HepG2 (cell line): Measurements from ENCODE around the gene SMYD5. TPM values are rescaled to one million over a fixed set of nuclear protein-coding genes. Genes with fewer than 3 reads are reported as not detected.
A peak's percentile ranks its signal among the peaks of the same experiment; 100 is the strongest.

Experiments used
- EED ChIP-seq: sonication (generic); formaldehyde crosslinking; IDR thresholded peaks from 2 replicates; pipeline ENCODE4 v1.5.0; 2020; ENCODE audit warnings: mild to moderate bottlenecking, missing genetic modification reagents
- FIP1L1 ChIP-seq: fragments of 200-400 bp; formaldehyde crosslinking; IDR thresholded peaks from 2 replicates; pipeline ENCODE4 v1.6.1; 2018; ENCODE audit warnings: low read depth, mild to moderate bottlenecking, low read length, moderate library complexity, borderline replicate concordance; ENCODE audit not compliant: insufficient read depth
- GFI1 ChIP-seq: sonication (generic); formaldehyde crosslinking; IDR thresholded peaks from 2 replicates; pipeline ENCODE4 v1.5.0; 2020; ENCODE audit warnings: missing genetic modification reagents, mild to moderate bottlenecking, borderline replicate concordance
- HIVEP1 ChIP-seq: sonication (generic); formaldehyde crosslinking; IDR thresholded peaks from 2 replicates; pipeline ENCODE4 v1.4.0; 2020; ENCODE audit warnings: mild to moderate bottlenecking, missing genetic modification reagents
- IRX3 ChIP-seq: sonication (generic); formaldehyde crosslinking; IDR thresholded peaks from 2 replicates; pipeline ENCODE4 v1.8.1; 2023; ENCODE audit warnings: mild to moderate bottlenecking, low read depth, missing genetic modification reagents, borderline replicate concordance
- SMAD1 ChIP-seq: sonication (generic); formaldehyde crosslinking; IDR thresholded peaks from 2 replicates; pipeline ENCODE4 v1.4.0; 2020; ENCODE audit warnings: missing genetic modification reagents, low read depth, mild to moderate bottlenecking, borderline replicate concordance
- SP1 ChIP-seq, 2 experiments: fragments of 450-650 bp in 1 of 2; sonication (generic) in 1 of 2; formaldehyde crosslinking in 1 of 2; IDR thresholded peaks; 2 replicates each; pipeline versions ENCODE4 v1.4.0 to v1.6.1; 2016 to 2020; ENCODE audit warnings: missing genetic modification reagents in 1 of 2
- YY1 ChIP-seq: IDR thresholded peaks from 2 replicates; pipeline ENCODE4 v1.6.1; 2011; ENCODE audit warnings: low read length, low read depth, moderate library complexity, mild to moderate bottlenecking; ENCODE audit not compliant: insufficient read depth, insufficient replicate concordance
- ZBTB3 ChIP-seq: sonication (generic); formaldehyde crosslinking; IDR thresholded peaks from 2 replicates; pipeline ENCODE4 v1.4.0; 2020; ENCODE audit warnings: low read depth, mild to moderate bottlenecking, moderate library complexity, missing genetic modification reagents, borderline replicate concordance
- ZNF207 ChIP-seq: fragments of 450-650 bp; IDR thresholded peaks from 2 replicates; pipeline ENCODE4 v1.6.1; 2016; ENCODE audit warnings: antibody characterized with exemption, borderline replicate concordance
- ZNF557 ChIP-seq: sonication (generic); formaldehyde crosslinking; IDR thresholded peaks from 2 replicates; pipeline ENCODE4 v1.4.0; 2020; ENCODE audit warnings: missing genetic modification reagents
- ZNF558 ChIP-seq: sonication (generic); formaldehyde crosslinking; IDR thresholded peaks from 2 replicates; pipeline ENCODE4 v1.9.0; 2022; ENCODE audit warnings: mild to moderate bottlenecking, missing genetic modification reagents, borderline replicate concordance
- ZNF75D ChIP-seq: sonication (generic); formaldehyde crosslinking; IDR thresholded peaks from 2 replicates; pipeline ENCODE4 v1.8.1; 2023; ENCODE audit warnings: missing genetic modification reagents, mild to moderate bottlenecking, borderline replicate concordance
- polyA plus RNA-seq, 8 experiments: library from polyadenylated mRNA; depleted of rRNA in 3 of 8; stranded (reverse) in 7 of 8; unstranded in 1 of 8; fragments of >200 nt; fragmentation: Illumina TruSeq in 4 of 8; extraction: Trizol in 4 of 8; gene quantifications; 2 replicates each; pipeline versions ENCODE4 v1.2.1 to v1.2.3, GENCODE V29; 2011 to 2016; ENCODE audit warnings: low read depth in 4 of 8, missing spikeins in 1 of 8, mixed read lengths in 1 of 8; ENCODE audit not compliant: insufficient read depth in 1 of 8
- total RNA-seq, 5 experiments: library from RNA; depleted of rRNA; stranded (reverse); fragments of >200 nt; fragmentation: Illumina TruSeq; extraction: Trizol; gene quantifications; 2 replicates each; pipeline ENCODE4 v1.2.3, GENCODE V29; 2016; ENCODE audit warnings: low read depth in 1 of 5
- TF ChIP-seq, protein P1 (sequence below): IDR thresholded peaks from 2 replicates; pipeline ENCODE4 v1.6.1; 2016
- TF ChIP-seq, protein P2 (sequence below): sonication (generic); formaldehyde crosslinking; IDR thresholded peaks from 2 replicates; pipeline ENCODE4 v1.4.0; 2020; ENCODE audit warnings: mild to moderate bottlenecking, missing genetic modification reagents
- TF ChIP-seq, protein P3 (sequence below): sonication (generic); formaldehyde crosslinking; IDR thresholded peaks from 2 replicates; pipeline ENCODE4 v1.4.0; 2020; ENCODE audit warnings: missing genetic modification reagents, mild to moderate bottlenecking, borderline replicate concordance
- TF ChIP-seq, protein P4 (sequence below): sonication (generic); formaldehyde crosslinking; IDR thresholded peaks from 2 replicates; pipeline ENCODE4 v1.5.0; 2020; ENCODE audit warnings: mild to moderate bottlenecking, missing genetic modification reagents
- TF ChIP-seq, protein P5 (sequence below): IDR thresholded peaks from 2 replicates; pipeline ENCODE4 v1.6.1; 2016; ENCODE audit warnings: missing genetic modification reagents, missing compliant biosample characterization
- TF ChIP-seq, protein P6 (sequence below): sonication (generic); formaldehyde crosslinking; IDR thresholded peaks from 2 replicates; pipeline ENCODE4 v1.8.0; 2022; ENCODE audit warnings: missing genetic modification reagents, low read depth, mild to moderate bottlenecking, borderline replicate concordance

SMYD5 gene
- total and polyA plus RNA-seq, 2 of the 13 experiments (the other 11 are each of a cell fraction or from before 2014, with no cell fraction given), result 55.8 to 70.4 TPM

DNA sequence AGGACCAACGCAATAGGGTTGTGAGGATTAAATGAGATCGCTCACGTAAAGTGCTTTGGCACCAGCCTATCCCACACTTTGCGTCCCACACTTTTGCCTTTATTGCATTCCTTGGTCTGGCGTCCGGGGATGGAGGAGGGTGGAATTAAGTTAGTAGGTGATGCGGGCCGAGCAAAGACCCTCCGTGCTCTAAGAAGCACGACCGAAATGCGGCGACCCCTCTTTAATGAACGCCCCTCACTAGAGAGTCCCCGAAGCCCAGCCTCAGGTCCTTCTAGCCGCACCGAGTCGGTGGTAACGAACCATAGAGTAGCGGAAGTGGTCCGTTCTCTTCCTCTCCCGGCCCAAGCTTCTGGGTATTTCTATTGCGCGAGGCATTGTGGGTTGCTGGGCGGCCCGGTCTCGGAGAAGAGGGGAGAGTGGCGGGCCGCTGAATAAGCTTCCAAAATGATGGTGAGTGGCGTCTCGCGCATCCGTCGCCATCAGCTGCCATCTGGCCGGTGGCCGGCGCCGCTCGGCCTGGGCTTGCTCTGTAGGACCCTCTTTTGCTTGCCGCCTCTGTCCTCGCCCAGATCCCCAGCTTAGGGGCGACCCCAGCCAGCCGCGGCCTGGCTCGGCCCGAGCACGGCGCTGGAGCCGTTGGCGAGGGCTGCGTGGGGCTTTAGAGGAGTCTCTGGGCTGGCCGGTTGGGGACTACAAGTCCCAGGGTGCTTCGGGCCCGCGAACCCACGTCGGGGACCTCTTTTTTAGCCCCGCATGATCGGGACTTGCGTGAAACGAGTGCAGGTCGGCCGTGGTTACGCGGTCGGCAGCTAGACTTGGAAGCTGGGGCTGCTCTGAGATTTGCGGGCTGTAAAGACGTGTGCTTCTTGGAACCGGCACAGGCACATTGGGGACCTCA lies 20.1 kb downstream of the SMYD5 start, which contains the start of gene CCT7 (continued):
- TF ChIP-seq FIP1L1 (peak; percentile 26; the same call in 1 of the 2 replicates), YY1 (peak; percentile 80), ZBTB3 (peak; percentile 66; the same call in 1 of the 2 replicates), SP1 (IDR thresholded peaks at IDR 0.05) (no peak), SP1 (CRISPR knock-in tag; IDR thresholded peaks at IDR 0.05) (peak; percentile 82), ZNF557 (CRISPR knock-in tag) (0 out of 2 replicates have a peak, but pooled peaks have one; percentile 28), ZNF558 (CRISPR knock-in tag) (peak; percentile 90; the same call in 1 of the 2 replicates), ZNF75D (CRISPR knock-in tag) (peak; percentile 5; the same call in 1 of the 2 replicates), EED (0 out of 2 replicates have a peak, but pooled peaks have one; percentile 27), GFI1 (peak; percentile 50; the same call in 1 of the 2 replicates), IRX3 (CRISPR knock-in tag) (no peak), ZNF207 (no peak), SMAD1 (peak; percentile 82; the same call in 1 of the 2 replicates), HIVEP1 (peak; percentile 70)
- TF ChIP-seq, protein P1, sequence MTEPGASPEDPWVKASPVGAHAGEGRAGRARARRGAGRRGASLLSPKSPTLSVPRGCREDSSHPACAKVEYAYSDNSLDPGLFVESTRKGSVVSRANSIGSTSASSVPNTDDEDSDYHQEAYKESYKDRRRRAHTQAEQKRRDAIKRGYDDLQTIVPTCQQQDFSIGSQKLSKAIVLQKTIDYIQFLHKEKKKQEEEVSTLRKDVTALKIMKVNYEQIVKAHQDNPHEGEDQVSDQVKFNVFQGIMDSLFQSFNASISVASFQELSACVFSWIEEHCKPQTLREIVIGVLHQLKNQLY (CRISPR knock-in tag), result peak; percentile 40; the same call in 1 of the 2 replicates
- TF ChIP-seq, protein P2, sequence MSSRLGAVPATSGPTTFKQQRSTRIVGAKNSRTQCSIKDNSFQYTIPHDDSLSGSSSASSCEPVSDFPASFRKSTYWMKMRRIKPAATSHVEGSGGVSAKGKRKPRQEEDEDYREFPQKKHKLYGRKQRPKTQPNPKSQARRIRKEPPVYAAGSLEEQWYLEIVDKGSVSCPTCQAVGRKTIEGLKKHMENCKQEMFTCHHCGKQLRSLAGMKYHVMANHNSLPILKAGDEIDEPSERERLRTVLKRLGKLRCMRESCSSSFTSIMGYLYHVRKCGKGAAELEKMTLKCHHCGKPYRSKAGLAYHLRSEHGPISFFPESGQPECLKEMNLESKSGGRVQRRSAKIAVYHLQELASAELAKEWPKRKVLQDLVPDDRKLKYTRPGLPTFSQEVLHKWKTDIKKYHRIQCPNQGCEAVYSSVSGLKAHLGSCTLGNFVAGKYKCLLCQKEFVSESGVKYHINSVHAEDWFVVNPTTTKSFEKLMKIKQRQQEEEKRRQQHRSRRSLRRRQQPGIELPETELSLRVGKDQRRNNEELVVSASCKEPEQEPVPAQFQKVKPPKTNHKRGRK (CRISPR knock-in tag), result no peak
- TF ChIP-seq, protein P3, sequence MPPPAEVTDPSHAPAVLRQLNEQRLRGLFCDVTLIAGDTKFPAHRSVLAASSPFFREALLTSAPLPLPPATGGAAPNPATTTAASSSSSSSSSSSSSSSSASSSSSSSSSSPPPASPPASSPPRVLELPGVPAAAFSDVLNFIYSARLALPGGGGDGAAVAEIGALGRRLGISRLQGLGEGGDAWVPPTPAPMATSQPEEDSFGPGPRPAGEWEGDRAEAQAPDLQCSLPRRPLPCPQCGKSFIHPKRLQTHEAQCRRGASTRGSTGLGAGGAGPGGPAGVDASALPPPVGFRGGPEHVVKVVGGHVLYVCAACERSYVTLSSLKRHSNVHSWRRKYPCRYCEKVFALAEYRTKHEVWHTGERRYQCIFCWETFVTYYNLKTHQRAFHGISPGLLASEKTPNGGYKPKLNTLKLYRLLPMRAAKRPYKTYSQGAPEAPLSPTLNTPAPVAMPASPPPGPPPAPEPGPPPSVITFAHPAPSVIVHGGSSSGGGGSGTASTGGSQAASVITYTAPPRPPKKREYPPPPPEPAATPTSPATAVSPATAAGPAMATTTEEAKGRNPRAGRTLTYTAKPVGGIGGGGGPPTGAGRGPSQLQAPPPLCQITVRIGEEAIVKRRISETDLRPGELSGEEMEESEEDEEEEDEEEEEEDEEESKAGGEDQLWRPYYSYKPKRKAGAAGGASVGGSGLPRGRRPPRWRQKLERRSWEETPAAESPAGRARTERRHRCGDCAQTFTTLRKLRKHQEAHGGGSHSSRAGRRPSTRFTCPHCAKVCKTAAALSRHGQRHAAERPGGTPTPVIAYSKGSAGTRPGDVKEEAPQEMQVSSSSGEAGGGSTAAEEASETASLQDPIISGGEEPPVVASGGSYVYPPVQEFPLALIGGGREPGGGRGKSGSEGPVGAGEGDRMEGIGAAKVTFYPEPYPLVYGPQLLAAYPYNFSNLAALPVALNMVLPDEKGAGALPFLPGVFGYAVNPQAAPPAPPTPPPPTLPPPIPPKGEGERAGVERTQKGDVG (CRISPR knock-in tag), result peak; percentile 49; the same call in 1 of the 2 replicates
- TF ChIP-seq, protein P4, sequence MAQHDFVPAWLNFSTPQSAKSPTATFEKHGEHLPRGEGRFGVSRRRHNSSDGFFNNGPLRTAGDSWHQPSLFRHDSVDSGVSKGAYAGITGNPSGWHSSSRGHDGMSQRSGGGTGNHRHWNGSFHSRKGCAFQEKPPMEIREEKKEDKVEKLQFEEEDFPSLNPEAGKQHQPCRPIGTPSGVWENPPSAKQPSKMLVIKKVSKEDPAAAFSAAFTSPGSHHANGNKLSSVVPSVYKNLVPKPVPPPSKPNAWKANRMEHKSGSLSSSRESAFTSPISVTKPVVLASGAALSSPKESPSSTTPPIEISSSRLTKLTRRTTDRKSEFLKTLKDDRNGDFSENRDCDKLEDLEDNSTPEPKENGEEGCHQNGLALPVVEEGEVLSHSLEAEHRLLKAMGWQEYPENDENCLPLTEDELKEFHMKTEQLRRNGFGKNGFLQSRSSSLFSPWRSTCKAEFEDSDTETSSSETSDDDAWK, result no peak
- TF ChIP-seq, protein P5, sequence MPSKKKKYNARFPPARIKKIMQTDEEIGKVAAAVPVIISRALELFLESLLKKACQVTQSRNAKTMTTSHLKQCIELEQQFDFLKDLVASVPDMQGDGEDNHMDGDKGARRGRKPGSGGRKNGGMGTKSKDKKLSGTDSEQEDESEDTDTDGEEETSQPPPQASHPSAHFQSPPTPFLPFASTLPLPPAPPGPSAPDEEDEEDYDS, result peak; percentile 96
- TF ChIP-seq, protein P6, sequence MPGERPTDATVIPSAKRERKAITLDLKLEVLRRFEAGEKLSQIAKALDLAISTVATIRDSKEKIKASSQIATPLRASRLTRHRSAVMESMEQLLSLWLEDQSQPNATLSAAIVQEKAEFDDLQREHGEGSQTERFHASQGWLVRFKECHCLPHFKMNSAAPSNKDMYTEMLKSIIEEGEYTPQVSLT, result no peak
